ENCODE measurements around the gene SEPTIN14. TPM values are rescaled to one million over a fixed set of nuclear protein-coding genes. Genes with fewer than 3 reads are reported as not detected.

Gene SEPTIN14
- total RNA-seq, 1 donor from 2014 or later: not detected

DNA sequence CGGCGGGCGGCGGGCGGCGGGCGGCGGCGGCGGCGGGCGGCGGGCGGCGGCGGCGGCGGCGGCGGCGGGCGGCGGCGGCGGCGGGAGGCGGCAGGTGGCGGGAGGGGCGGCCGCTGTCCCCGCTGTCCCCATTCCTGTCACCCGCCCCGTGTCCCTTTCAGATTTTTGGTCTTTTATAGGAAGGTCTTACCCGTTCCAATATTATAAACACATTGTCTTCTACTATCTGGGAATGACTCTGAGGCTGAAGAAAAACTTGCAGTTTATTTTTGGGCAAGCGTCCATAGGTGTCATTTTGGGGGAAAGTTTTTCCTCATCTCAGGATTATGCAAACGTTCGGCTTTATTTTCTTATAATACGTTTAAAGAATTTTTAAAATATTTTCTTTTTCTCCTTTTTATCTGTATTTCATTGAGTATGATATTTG, 25.3 kb upstream of the SEPTIN14 start:
- H3K4me3 ChIP-seq: peak overlapping the region; percentile 59 to 75
- H3K36me3 ChIP-seq: no peaks in the 10 kb centered on the region
- H3K27ac ChIP-seq: peak overlapping the region in 1 of 2 donors; percentile 65
- TF ChIP-seq, protein P1, sequence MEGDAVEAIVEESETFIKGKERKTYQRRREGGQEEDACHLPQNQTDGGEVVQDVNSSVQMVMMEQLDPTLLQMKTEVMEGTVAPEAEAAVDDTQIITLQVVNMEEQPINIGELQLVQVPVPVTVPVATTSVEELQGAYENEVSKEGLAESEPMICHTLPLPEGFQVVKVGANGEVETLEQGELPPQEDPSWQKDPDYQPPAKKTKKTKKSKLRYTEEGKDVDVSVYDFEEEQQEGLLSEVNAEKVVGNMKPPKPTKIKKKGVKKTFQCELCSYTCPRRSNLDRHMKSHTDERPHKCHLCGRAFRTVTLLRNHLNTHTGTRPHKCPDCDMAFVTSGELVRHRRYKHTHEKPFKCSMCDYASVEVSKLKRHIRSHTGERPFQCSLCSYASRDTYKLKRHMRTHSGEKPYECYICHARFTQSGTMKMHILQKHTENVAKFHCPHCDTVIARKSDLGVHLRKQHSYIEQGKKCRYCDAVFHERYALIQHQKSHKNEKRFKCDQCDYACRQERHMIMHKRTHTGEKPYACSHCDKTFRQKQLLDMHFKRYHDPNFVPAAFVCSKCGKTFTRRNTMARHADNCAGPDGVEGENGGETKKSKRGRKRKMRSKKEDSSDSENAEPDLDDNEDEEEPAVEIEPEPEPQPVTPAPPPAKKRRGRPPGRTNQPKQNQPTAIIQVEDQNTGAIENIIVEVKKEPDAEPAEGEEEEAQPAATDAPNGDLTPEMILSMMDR (IDR thresholded peaks at IDR 0.05): no peak
- no peak for DNase-seq (ENCODE audit: low spot score in 2 of 2)
- no peaks in the 10 kb centered on the region for H3K9me3 ChIP-seq
- intact Hi-C loops (cut with DNase I): loop anchor here (1.0 to 10.0 kb wide), 8 partner anchors 76 to 1133 kb away; partner anchors contain the start of genes CCT6A, CHCHD2, LANCL2 and NIPSNAP2
- H3K4me1 ChIP-seq: peaks cover 0 to 8% of the 10 kb centered on the region in 2 donors
- H3K27me3 ChIP-seq: no peaks in the 10 kb centered on the region

DNA sequence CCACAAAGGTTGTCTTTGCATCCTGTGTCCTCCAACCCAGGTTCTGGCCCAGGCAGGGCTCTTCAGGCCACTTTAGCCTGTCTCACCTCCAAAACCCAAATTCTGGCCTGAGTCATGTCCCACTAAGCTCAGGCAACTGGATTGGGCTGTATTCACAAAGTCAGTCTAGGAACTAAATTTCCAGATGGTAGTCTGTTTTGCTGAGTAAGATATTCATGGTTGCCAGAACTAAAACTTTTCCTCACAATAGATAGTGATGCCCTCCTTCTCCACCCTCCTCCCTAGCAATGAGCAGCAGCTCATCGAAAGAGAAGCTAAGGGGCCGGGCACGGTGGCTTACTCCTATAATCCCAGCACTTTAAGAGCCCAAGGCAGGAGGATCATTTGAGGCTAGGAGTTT, 21.8 kb upstream of the SEPTIN14 start:
- Histone ChIP-seq H3K27ac (no peak overlapping the region), H3K9me3 (no peaks in the 10 kb centered on the region), H3K4me3 (no peak overlapping the region), H3K27me3 (no peaks in the 10 kb centered on the region), H3K36me3 (no peaks in the 10 kb centered on the region), H3K4me1 (peaks cover 0 to 8% of the 10 kb centered on the region in 2 donors)
- TF ChIP-seq, protein P1 (IDR thresholded peaks at IDR 0.05): no peak
- no peak for DNase-seq (ENCODE audit: low spot score in 2 of 2)
- intact Hi-C loops (cut with DNase I): loop anchor here (10.0 kb wide), 1 partner anchor 1130 kb away; the partner anchor contains the start of gene SEC61G

DNA sequence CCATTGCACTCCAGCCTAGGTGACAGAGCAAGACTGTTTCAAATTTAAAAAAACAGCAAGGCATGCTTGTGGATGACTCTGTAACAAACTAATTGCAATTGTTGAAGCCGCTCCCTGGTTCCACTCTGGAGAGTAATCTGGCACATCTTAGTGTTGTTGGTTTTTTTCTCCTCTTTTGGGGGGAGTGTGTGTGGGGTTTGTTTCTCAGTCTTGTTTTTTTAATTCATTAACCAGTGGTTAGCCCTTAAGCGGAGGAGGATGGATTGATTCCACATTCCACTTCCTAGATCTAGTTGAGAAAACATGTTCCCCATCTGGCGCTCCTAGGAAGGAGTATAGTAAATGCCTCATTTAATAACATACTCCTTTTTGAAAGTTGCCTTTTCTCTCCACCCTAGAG, 16.1 kb upstream of the SEPTIN14 start:
- intact Hi-C loops (cut with DNase I): no loop called here
- no peaks in the 10 kb centered on the region for H3K9me3 ChIP-seq
- TF ChIP-seq, protein P1 (IDR thresholded peaks at IDR 0.05): no peak
- no peaks in the 10 kb centered on the region for H3K4me1 ChIP-seq
- H3K27me3 ChIP-seq: no peaks in the 10 kb centered on the region
- H3K27ac ChIP-seq: no peak overlapping the region
- H3K36me3 ChIP-seq: no peaks in the 10 kb centered on the region
- DNase-seq (ENCODE audit: low spot score in 2 of 2): no peak
- H3K4me3 ChIP-seq: no peak overlapping the region

DNA sequence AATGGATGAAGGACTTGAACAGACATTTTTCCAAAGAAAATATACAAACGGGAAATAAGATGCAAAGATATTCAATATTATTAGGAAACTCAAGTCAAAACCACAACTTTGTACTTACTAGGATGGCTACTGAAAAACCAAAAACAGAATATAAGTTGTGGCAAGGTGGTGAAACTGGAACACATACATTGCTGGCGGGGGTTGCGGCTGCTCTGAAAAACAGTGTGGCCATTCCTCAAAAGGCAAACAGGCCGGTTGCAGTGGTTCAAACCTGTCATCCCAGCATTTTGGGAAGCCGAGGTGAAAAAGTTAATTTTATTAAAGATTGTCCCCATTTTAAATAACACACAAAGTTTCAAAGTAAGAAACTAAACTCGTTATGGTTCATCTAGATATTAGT, 14.8 kb upstream of the SEPTIN14 start:
- H3K9me3 ChIP-seq: no peaks in the 10 kb centered on the region
- H3K4me1 ChIP-seq: no peaks in the 10 kb centered on the region
- no peak for DNase-seq (ENCODE audit: low spot score in 2 of 2)
- H3K36me3 ChIP-seq: no peaks in the 10 kb centered on the region
- H3K27me3 ChIP-seq: no peaks in the 10 kb centered on the region
- H3K4me3 ChIP-seq: no peak overlapping the region
- TF ChIP-seq, protein P1 (IDR thresholded peaks at IDR 0.05): no peak
- H3K27ac ChIP-seq: no peak overlapping the region
- intact Hi-C loops (cut with DNase I): no loop called here

DNA sequence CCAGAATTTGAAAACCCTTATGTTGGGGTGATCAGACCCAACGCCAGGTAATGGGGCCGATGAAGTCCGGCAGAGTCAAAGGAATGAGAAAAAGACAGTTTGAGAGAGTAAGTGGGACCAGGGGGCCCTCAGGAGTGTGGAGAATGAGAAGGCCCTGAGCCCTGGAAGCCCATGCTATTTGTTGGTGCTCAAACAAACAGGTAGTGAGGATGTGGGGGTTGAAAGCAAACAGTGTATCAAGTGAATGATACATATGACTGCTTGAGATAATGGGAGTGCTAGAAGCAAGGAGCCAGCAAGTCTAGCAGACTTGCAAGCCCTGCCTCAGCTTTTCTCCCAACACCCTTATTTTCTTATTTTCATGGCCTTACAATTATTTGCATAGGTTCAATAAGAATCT, 11.2 kb upstream of the SEPTIN14 start:
- Histone ChIP-seq H3K36me3 (no peaks in the 10 kb centered on the region), H3K4me1 (no peaks in the 10 kb centered on the region), H3K27ac (no peak overlapping the region), H3K4me3 (no peak overlapping the region), H3K27me3 (no peaks in the 10 kb centered on the region), H3K9me3 (no peaks in the 10 kb centered on the region)
- intact Hi-C loops (cut with DNase I): no loop called here
- TF ChIP-seq, protein P1 (IDR thresholded peaks at IDR 0.05): no peak
- DNase-seq (ENCODE audit: low spot score in 2 of 2): no peak
